IPS-NIHi11 (cell line): ENCODE measurements around the gene ARMH3.
A peak's percentile ranks its signal among the peaks of the same experiment; 100 is the strongest.
"Not testable (repeated sequence)": the region's sequence is repeated elsewhere in the genome, so short reads cannot be mapped to it uniquely, and the experiment has no call there.

Experiments
- DNase-seq: peaks from one replicate; pipeline ENCODE4 v3.0.0; 2012; ENCODE audit warnings: mixed read lengths, low spot score

The ARMH3 gene

DNA sequence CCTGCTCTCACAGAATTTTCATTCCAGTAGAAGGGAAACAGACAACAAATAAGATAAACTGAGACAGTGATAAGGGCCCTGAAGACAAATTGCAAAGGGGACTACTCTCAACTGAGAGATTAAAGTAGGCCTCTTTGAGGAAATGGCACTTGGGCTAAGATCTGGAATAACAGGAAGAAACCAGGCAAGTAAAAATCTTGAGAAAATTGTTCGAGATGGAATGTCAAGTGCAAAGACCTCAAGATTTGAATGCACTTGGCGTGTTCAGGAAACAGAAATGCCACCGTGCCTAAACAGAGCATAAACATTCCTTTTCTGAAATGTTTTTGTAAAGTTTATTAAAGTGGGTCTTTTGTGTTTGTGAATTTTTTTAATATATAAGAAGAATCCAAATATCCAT lies 10.7 kb downstream of the ARMH3 start:
- no peak for DNase-seq

- DNase-seq: peak; percentile 30
Measured at GRCh38 chr10:102040305-102041050, 15.5 kb downstream of the ARMH3 start.

DNA sequence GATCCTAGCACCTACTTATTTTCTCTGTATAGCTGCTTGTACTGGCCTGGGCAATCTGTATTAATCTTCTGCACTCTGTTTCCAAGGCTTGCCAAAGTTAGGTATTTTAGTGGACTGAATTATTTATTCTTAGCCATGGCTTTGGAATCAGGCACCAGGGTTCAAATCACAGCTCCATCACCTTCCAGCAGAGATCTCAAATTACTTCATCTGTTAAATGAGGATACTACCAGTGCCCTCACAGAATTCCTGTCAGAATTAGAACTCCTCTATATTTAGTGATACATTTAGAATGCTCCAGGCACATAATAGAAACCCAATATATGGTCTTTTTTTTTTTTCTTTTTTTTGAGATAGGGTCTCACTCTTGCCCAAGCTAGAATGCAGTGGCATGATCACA lies 17.6 kb downstream of the ARMH3 start:
- no peak for DNase-seq

- not testable (repeated sequence) for DNase-seq
Measured at GRCh38 chr10:102035807-102036206, 20.2 kb downstream of the ARMH3 start.

- DNase-seq: no peak
Measured at GRCh38 chr10:102033787-102034186, 22.2 kb downstream of the ARMH3 start.

GRCh38 chr10:102027261-102027660 lies 28.7 kb downstream of the ARMH3 start:
- DNase-seq: no peak

DNA sequence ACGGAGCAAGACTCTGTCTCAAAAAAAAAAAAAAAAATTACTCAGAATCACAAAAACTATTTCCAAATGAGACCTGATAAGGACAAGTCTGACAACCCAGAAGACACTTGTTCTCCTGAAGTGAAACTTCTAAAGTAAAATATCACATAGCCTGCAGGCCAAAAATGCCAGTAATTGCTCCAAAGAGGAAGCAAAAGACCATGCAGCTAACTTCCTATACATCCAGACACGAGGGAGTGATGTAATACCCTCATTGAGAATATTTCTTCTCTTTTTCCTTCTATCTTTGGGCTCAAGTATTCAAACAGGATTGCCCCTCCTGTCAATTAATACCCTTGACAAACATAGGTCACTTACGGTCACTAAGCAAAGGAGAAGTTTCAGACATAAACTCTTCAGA lies 31.2 kb downstream of the ARMH3 start:
- no peak for DNase-seq

DNA sequence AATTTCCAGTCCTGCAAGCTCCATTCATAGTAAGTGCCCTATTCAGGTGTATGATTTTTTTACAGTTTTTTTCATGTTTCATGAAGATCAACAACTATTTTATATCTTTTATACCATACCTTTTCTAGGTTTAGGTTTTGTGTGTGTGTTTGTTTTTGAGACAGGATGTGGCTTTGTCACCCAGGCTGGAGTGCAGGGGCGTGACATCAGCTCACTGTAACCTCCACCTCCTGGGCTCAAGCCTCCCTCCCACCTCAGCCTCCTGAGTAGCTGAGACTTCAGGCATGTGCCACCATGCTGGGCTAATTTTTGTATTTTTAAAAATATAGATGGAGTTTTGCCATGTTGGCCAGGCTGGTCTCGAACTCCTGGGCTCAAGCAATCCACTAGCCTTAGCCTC lies 35.0 kb downstream of the ARMH3 start:
- no peak for DNase-seq

DNA sequence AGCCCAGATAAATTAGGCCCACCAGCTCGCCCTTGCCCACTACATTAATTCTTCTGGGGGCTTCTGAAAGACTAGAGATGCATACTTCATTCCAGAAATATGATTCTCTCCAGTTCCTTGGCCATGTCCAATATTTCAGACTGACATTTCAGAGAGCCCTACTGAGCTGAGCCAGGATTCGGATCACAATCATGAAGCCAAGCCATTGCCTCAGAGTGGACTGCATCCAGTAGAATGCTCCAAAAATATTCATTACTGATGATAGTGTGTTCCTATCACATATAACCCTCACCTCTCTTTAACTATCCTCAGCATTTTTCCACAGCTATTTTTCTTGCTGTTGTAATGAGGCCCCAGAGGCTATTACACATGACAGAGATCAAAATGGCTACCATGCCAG lies 38.7 kb downstream of the ARMH3 start:
- DNase-seq: no peak

- DNase-seq: no peak
Measured at GRCh38 chr10:102016416-102016815, 39.6 kb downstream of the ARMH3 start.

GRCh38 chr10:102010961-102011360 lies 45.0 kb downstream of the ARMH3 start:
- DNase-seq: no peak

DNA sequence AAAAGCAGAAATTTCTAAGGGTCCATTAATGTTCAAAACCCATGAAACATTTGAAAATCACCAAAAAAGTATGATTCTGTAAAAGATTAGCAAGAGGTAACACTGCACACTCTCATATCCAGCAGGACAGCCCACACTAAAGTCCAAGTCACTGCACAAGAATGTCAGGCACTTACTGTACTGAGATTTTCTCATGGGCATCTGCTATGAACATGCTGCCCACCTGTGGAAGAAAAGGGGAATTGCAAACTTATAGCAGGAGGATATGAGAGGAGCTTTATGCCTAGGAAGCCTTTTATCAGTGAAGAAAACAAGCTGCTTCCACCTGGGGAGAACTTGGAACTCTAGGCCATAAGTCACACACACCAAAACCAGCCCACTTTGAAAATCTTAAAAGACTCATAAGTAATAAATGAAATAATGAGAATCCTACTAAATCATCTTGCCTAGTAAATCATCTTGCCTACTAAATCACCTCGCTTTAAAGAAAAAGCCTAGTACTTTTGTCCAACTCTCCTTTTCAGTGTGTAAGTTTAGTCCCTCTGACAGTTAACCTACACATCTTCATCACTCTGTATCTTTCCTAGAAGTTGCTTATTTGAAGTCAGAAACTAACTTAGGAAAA lies 46.1 kb downstream of the ARMH3 start:
- peak; percentile 87 for DNase-seq

- DNase-seq: no peak
Measured at GRCh38 chr10:102007796-102008195, 48.2 kb downstream of the ARMH3 start.

DNA sequence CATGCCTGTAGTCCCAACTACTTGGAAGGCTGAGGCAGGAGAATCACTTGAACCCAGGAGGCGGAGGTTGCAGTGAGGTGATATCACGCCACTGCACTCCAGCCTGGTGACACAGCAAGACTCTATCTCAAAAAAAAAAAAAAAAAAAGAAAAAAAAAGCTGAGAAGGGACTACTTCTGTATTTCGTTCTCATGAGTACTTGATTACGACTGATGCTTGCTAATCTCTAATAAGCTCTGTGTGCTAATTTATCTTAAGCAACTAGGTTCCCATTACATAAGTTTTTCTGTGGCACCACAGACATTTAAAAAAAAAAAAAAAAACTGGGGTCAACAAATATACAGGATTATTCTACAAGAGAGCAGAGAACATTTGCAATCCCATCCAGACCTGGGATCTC lies 48.9 kb downstream of the ARMH3 start:
- not testable (repeated sequence) for DNase-seq

GRCh38 chr10:102004376-102004775 lies 51.6 kb downstream of the ARMH3 start:
- no peak for DNase-seq

- no peak for DNase-seq
Measured at GRCh38 chr10:102003541-102003940, 52.4 kb downstream of the ARMH3 start.

DNA sequence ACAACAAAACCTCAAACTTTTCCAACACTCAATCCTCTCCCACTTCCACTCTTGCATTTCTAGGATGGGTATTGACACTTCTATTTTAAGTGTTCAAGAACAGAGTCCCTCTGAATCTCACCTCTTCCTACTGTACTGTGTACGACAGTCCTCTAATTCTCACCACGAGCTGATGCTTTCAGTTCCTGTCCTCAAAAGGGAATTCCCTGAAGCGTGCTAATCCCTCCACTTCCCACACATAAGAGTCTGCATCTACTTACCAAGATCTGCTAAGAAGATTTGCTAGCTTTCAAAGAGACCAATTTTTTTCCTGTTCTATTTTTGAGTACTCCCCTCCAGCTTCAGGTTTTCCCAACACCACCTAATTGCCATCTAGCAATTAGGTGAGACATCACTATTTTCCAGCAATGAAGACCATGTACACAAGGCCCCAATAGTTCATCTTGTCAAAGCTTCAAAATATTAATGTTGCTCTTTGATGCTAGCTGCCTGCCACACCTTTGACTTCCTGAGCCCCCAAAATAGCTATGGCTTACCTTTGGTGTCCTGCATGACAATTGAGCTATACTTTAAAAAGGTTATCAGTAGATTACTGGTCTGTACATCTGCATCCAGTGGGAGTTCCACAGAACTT lies 54.4 kb downstream of the ARMH3 start:
- no peak for DNase-seq

DNA sequence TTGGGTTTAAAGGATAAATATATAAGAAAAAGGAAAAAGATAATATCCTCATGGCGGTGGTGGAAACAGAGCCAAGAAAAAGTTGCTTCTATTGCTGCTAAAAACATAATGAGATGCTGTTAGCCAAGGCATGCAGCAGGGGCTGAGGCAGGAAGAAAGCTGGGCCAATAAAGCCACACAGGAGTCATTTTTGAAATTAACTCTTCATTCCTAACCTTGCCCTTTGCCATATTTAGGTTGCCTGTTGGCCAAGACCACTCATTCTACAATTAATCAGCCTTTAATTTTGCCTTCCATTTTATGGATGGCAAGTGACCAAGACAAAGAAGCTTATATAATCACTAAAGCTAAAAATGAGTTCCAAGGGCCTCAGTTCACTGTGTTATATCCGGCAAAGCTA lies 58.2 kb downstream of the ARMH3 start:
- DNase-seq: no peak

DNA sequence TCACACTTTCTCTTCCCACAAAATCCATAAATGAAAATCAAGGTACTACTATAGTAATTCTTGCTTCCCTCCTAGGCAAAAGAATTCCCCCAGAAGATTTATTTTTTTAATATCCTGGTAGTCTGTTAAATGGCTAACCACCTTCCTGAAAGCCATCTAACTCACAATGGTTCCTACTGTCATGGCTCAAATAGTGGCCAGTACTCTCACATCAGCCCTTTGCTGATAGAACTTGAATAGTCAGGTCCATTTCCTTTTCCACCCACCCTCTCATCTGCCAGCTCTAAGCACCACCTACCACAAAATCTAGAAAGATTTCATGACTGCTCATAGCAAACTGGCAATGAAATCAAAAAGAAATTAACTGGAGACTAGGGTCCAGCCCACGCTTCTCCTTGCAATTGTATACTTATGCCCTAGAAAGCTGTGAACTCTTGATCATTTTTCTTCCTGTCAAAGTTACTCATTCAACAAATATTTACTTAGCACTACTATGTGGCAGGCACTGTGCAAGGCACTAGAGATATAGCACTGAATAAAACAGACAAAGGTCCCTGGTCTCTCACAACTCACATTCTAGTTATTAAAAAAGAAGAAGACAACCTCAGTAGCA lies 60.4 kb downstream of the ARMH3 start:
- DNase-seq: no peak

- DNase-seq: no peak
Measured at GRCh38 chr10:101993651-101994200, 62.2 kb downstream of the ARMH3 start.

- no peak for DNase-seq
Measured at GRCh38 chr10:101993221-101993620, 62.8 kb downstream of the ARMH3 start.

DNA sequence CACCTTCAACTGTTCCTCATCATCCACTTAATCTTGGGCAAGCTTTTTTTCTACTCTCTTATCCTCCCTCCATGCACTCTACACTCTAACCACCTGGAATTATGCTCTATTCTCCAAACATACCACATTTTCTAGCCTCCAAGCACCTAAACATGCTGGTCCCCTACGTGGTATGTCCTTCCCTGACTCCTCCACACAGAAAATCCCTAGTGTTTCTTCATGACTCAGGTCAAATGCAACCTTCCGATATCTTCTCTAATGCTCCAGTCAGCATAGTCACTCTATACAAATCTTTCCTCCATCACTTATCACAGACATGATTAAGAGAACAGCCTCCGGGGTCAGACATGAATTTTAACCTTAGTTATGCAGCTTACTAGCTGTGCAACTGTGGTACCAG lies 68.8 kb downstream of the ARMH3 start:
- DNase-seq: no peak

DNA sequence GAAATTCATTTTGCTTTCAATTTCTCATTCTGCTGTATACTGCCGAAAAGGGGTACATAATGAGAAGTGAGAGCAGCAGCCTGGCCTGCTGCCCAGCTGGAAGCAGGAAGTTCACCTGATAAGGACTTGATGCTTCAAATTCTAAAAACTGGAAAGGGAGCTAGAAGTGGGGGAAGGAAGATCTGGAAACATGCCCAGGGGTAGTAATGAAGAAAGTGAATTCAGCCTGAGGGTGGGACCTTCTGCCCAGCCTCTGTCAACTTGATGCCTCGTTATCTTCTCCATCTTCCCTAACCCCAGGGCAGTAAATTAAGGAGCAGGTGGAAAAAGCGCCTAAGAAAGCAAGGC lies 69.4 kb downstream of the ARMH3 start:
- no peak for DNase-seq
